ENCODE data around the gene ZNF436.
A peak's percentile ranks its signal among the peaks of the same experiment; 100 is the strongest.

Gene ZNF436

DNA sequence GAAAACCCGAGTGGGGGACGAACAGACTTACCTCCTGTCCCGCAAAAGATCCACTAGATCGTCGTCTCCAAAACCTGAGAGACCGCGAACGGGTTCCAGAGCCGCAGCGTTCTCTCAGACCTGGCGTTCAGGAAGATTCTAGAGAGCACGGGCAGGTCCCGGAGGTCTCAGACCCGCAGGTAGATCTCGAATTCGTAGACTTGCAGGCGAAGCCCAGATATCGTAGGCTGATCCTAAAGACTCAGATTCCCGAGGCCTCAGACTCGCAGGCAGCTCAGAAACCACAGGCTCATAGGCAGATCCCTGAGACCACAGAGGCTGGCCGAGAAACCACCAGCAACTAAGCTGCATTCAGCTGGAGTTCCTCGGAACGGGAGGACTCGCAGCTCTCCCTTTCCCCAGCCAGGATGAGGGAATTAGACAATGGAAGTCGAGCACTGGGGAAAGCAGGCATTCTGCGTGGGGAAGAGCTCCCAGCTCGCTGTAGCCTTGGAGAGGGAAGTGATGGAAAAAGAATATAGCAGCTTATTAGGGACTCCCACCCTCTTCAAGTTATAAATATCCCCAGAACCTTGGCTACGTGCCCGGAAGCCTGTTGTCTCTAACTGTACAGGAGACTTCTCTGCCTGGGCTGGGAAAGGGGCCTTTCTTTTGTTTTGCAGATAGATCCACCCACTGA lies at the start of gene ZNF436:
Gene ZNF436, minus strand, starts transcription at position 502 of the 679 bp plus-strand sequence. CDS start 1,831 bp downstream, outside the sequence.
- peak; percentile 92 for DNase-seq

DNA sequence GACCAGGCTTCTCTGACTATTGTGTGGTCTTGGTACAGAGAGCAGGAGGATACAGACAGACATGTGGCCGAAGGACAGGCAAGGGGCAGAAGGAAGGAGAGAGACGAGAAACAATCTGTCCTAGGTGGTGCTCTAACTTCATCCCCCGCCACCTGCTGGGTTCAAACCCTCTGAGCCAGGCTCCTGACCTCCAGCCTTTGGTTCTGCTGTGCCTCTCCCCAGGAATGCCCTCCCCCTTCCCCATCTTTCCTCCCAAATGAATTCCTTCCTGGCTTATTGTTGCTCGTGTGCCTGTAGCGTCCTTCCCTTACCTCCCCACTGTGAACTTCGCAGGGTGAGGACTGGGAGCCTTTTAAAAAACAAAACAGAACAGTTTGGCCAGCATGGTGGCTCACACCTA lies 49.5 kb upstream of the ZNF436 start:
- DNase-seq: no peak

GRCh38 chr1:23417570-23417969 lies 47.9 kb upstream of the ZNF436 start:
- DNase-seq: peak; percentile 94

GRCh38 chr1:23416964-23417363 lies 47.3 kb upstream of the ZNF436 start:
- no peak for DNase-seq

- no peak for DNase-seq
Observed at GRCh38 chr1:23408797-23409290, 39.2 kb upstream of the ZNF436 start.

- DNase-seq: no peak
Observed at GRCh38 chr1:23407016-23407630, 37.5 kb upstream of the ZNF436 start.

- DNase-seq: no peak
Observed at GRCh38 chr1:23405946-23406345, 36.3 kb upstream of the ZNF436 start.

- DNase-seq: peak; percentile 99
Observed at GRCh38 chr1:23403735-23404486, 34.3 kb upstream of the ZNF436 start.

- no peak for DNase-seq
Observed at GRCh38 chr1:23403355-23403734, 33.7 kb upstream of the ZNF436 start.

DNA sequence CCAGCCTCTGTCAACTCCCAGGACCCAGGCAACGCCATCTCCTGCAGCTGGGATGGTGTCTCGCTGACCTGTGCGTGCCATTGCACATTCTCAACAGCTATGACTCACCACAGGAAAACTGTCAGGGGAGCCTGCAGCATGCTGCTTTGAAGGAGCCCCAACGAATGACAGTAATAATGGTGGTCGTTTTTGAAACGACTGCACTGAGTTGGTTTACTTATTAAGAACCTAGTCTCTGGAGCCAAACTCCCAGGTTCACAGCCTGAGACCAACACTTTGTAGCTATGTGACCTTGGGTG lies 33.4 kb upstream of the ZNF436 start:
- DNase-seq: no peak

DNA sequence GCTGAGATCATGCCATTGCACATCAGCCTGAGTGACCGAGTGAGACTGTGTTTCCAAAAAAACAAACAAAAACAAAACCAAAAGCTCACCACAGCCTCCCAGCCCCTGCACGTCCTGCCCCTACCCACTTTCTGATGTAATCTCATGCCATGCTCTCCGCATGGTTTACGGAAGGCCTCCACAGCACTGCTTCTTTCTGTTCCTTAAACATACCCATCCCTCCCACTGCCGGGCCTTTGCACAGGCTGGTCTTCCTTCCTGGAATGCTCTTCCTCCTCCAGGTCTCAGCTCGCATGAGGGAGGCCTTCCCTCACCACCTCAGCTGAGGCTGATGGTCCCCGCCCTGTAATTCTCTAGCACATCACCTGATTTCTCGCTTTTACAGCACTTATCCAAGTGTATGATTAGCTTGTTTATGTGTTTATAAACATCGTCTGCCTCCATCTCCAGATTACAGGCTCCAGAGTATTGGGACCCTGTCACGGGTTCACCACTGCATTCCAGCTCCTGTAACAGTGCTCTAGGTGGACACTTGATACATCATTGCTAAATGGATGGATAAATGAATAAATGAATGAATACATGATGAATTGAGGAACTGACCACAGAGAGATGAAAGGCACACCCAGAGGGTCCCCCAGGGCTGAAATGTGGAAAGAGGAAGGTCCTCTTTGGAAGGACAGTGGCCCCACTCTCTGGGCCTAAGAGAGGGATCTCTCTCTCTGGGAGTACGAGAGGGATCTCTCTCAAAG lies 32.8 kb upstream of the ZNF436 start:
- no peak for DNase-seq

GRCh38 chr1:23401313-23401712 lies 31.7 kb upstream of the ZNF436 start:
- no peak for DNase-seq

- DNase-seq: no peak
Observed at GRCh38 chr1:23400324-23401114, 30.9 kb upstream of the ZNF436 start.

- no peak for DNase-seq
Observed at GRCh38 chr1:23399229-23399628, 29.6 kb upstream of the ZNF436 start.

DNA sequence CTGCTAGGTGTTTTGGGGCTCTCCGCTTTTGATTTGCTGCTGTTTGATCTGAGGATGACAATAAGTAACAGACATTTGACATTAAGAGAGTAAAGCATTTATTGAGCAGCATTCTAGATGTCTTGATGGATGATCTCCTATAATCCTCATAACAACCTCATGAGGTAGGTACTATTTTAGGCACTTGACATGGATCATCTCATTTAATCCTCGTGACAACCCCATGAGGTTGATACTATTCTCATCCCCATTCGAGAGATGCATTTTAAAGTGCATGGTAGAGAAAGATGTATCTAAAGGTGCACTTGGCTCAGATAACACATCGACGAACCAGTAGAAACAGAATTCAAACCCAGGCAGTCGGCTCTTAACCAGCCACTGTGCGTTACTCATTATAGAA lies 28.3 kb upstream of the ZNF436 start:
- no peak for DNase-seq

GRCh38 chr1:23396380-23396779 lies 26.7 kb upstream of the ZNF436 start:
- no peak for DNase-seq

GRCh38 chr1:23395849-23396248 lies 26.2 kb upstream of the ZNF436 start:
- DNase-seq: no peak

DNA sequence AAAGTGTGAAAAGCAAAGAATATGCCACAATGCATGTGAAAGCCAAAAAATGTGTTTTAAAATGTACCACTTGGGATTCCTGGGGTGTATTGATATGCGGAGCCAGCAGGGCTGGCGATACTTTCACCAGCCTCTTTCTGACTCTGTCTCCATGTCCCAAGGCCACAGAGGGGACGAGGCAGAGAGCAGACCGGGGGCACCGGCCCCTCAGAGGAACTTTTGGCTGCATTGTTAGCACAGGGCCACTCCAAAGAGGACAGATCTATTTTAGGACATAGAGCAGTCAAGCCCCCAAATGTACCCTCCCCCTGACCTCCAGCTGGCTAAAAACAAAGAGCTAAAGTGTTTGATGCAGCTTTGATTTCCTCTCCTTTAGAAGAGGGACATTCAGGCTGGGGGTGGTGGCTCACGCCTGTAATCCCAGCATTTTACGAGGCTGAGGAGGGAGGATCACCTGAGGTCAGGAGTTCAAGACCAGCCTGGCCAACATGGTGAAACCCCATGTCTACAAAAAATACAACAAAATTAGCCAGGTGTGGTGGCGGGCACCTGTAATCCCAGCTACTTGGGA lies 25.6 kb upstream of the ZNF436 start:
- no peak for DNase-seq

- no peak for DNase-seq
Observed at GRCh38 chr1:23394684-23395083, 25.0 kb upstream of the ZNF436 start.

DNA sequence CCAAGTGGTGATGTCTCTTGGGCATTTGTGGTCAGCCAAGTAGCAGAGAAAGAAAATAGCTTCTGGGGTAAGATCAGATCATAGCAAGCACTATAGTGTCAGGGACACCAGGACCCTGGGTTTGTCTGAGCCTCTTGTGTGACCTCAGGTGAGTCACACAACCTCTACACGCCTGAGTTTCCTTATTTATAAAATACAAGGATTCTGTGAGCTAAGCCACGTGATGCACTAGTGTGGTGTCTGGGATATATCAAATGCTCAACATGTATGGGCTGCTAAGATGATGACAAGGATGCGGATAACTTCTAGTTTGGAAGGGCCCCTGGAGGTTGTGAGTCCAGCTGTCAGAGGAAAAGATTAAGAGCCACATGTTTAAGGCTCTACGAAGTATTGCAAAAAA lies 24.5 kb upstream of the ZNF436 start:
- no peak for DNase-seq

GRCh38 chr1:23393706-23394105 lies 24.1 kb upstream of the ZNF436 start:
- DNase-seq: no peak
